Fibroblast of villous mesenchyme (primary cell): Measurements from ENCODE around the gene PEAK1. TPM values are rescaled to one million over a fixed set of nuclear protein-coding genes. Genes with fewer than 3 reads are reported as not detected.
"Not testable (repeated sequence)": the region's sequence is repeated elsewhere in the genome, so short reads cannot be mapped to it uniquely, and the experiment has no call there.

Source experiments
- DNase-seq: peaks from one replicate; pipeline ENCODE4 v3.0.0-alpha.2; 2010; ENCODE audit warnings: low read depth
- H3K4me3 ChIP-seq: 2 replicates; pipeline ENCODE4 v1.5.1; 2011; ENCODE audit warnings: low read depth, mild to moderate bottlenecking, low read length
- CTCF ChIP-seq: IDR thresholded peaks from 2 replicates; pipeline ENCODE4 v1.5.1; 2012; ENCODE audit warnings: low read depth, mild to moderate bottlenecking, low read length; ENCODE audit not compliant: insufficient read depth
- total RNA-seq: library from RNA; depleted of rRNA; stranded (reverse); fragments of >200 nt; gene quantifications from 2 replicates; pipeline ENCODE4 v1.2.3, GENCODE V29; 2012

PEAK1 gene
- total RNA-seq, 1 donor = 77.3 TPM

GRCh38 chr15:77168141-77168540, 251.8 kb downstream of the PEAK1 start:
- no peak for DNase-seq
- TF ChIP-seq CTCF = no peak

GRCh38 chr15:77167406-77167805, 252.5 kb downstream of the PEAK1 start:
- TF ChIP-seq CTCF = no peak
- H3K4me3 ChIP-seq = no peak overlapping the region
- no peak for DNase-seq

More at GRCh38 chr15:77168141-77168540, 251.8 kb downstream of the PEAK1 start:
- no peak overlapping the region for H3K4me3 ChIP-seq

GRCh38 chr15:77163781-77164384, 256.0 kb downstream of the PEAK1 start:
- no peak for TF ChIP-seq CTCF
- H3K4me3 ChIP-seq = no peak overlapping the region

GRCh38 chr15:77162872-77163633, 256.9 kb downstream of the PEAK1 start:
- no peak overlapping the region for H3K4me3 ChIP-seq
- no peak for DNase-seq
- no peak for TF ChIP-seq CTCF

More at GRCh38 chr15:77163781-77164384, 256.0 kb downstream of the PEAK1 start:
- no peak for DNase-seq

GRCh38 chr15:77160562-77161478, 259.1 kb downstream of the PEAK1 start:
- H3K4me3 ChIP-seq = no peak overlapping the region
- DNase-seq = no peak
- TF ChIP-seq CTCF = no peak

- DNase-seq, H3K4me3 ChIP-seq: not testable (repeated sequence)
Measured at GRCh38 chr15:77156000-77156399, 263.9 kb downstream of the PEAK1 start.

- no peak for DNase-seq
- no peak for TF ChIP-seq CTCF
- no peak overlapping the region for H3K4me3 ChIP-seq
Measured at GRCh38 chr15:77148191-77148590, 271.7 kb downstream of the PEAK1 start.
